ENCODE data around the gene BLOC1S1. TPM values are rescaled to one million over a fixed set of nuclear protein-coding genes. Genes with fewer than 3 reads are reported as not detected.
A peak's percentile ranks its signal among the peaks of the same experiment; 100 is the strongest.

BLOC1S1 gene
- total and polyA plus RNA-seq, 9 of the 15 experiments (the other 6 are each of a cell fraction or from before 2014, with no cell fraction given): 75.2 to 161 (median 98.8) TPM

- TF ChIP-seq ZNF318 (IDR thresholded peaks at IDR 0.05; ENCODE audit: borderline replicate concordance in 1 of 2, low read depth in 1 of 2) (no peak), MCM5 (IDR thresholded peaks at IDR 0.05; ENCODE audit: low read depth) (no peak), SLC30A9 (CRISPR knock-in tag; IDR thresholded peaks at IDR 0.05) (no peak), L3MBTL2 (IDR thresholded peaks at IDR 0.05) (peak; percentile 41; the same call in 1 of the 2 replicates), HNRNPL (IDR thresholded peaks at IDR 0.05; ENCODE audit: low read depth, low read length) (no peak), CBFA2T3 (IDR thresholded peaks at IDR 0.05) (no peak), CREB3L1 (IDR thresholded peaks at IDR 0.05; ENCODE audit: borderline replicate concordance, low read depth) (no peak; the same call in 1 of the 2 replicates), ZBTB9 (CRISPR knock-in tag; IDR thresholded peaks at IDR 0.05) (no peak), ATF6 (CRISPR knock-in tag; IDR thresholded peaks at IDR 0.05) (no peak), ZKSCAN1 (IDR thresholded peaks at IDR 0.05; ENCODE audit: low read depth, low read length) (no peak), CBFA2T2 (conservative IDR thresholded peaks at IDR 0.05) (no peak), ZC3H8 (IDR thresholded peaks at IDR 0.05) (no peak), ZNF76 (CRISPR knock-in tag; IDR thresholded peaks at IDR 0.05; ENCODE audit: borderline replicate concordance) (no peak), DACH1 (IDR thresholded peaks at IDR 0.05; ENCODE audit: partially characterized antibody) (no peak)
Observed at GRCh38 chr12:55743406-55744339, 27.8 kb downstream of the BLOC1S1 start (continued).
